Upper lobe of right lung (tissue), 1 donor: ENCODE results near the gene FBLN5. TPM values are rescaled to one million over a fixed set of nuclear protein-coding genes. Genes with fewer than 3 reads are reported as not detected.
"Not testable (repeated sequence)": the region's sequence is repeated elsewhere in the genome, so short reads cannot be mapped to it uniquely, and the experiment has no call there.

Source experiments
- ATAC-seq: fragments of 200-7000 bp; cut with Tn5 transposase; one replicate; pipeline ENCODE4 v1.9.1; 2020; ENCODE audit warnings: mild to moderate bottlenecking, moderate library complexity
- DNase-seq: peaks from one replicate; pipeline ENCODE4 v3.0.0-alpha.2; 2020
- H3K27ac ChIP-seq: fragments of 200-600 bp; one replicate; pipeline ENCODE4 v1.8.0; 2022
- H3K27me3 ChIP-seq: fragments of 200-600 bp; one replicate; pipeline ENCODE4 v1.8.0; 2022; ENCODE audit warnings: mild to moderate bottlenecking
- H3K36me3 ChIP-seq: fragments of 200-600 bp; one replicate; pipeline ENCODE4 v1.8.0; 2022
- H3K4me1 ChIP-seq: fragments of 200-600 bp; one replicate; pipeline ENCODE4 v1.8.0; 2022
- H3K4me3 ChIP-seq: fragments of 200-600 bp; one replicate; pipeline ENCODE4 v1.8.0; 2022; ENCODE audit warnings: mild to moderate bottlenecking
- H3K9me3 ChIP-seq: fragments of 200-600 bp; one replicate; pipeline ENCODE4 v1.8.0; 2022
- intact Hi-C: fragments of 100-400 bp; cut with DNase I; formaldehyde crosslinking; loops from one replicate; pipeline ENCODE4 v1.11.0; 2022
- total RNA-seq: library from RNA; stranded (reverse); fragmentation: NEBNext Ultra II Directional; extraction: Animal tissue kit (Norgen Biotek cat#: 25700); gene quantifications from one replicate; pipeline ENCODE4 v1.2.1, GENCODE V29; 2021
- TF ChIP-seq, protein P1 (sequence below): fragments of 200-600 bp; IDR thresholded peaks from one replicate; pipeline ENCODE4 v1.8.0; 2022; ENCODE audit warnings: antibody characterized with exemption
- donor health status: DM: no; HTN: yes; CAD: no; lungs with severe emphysema.

FBLN5 gene
- total RNA-seq, 1 donor from 2014 or later, result 245 TPM

DNA sequence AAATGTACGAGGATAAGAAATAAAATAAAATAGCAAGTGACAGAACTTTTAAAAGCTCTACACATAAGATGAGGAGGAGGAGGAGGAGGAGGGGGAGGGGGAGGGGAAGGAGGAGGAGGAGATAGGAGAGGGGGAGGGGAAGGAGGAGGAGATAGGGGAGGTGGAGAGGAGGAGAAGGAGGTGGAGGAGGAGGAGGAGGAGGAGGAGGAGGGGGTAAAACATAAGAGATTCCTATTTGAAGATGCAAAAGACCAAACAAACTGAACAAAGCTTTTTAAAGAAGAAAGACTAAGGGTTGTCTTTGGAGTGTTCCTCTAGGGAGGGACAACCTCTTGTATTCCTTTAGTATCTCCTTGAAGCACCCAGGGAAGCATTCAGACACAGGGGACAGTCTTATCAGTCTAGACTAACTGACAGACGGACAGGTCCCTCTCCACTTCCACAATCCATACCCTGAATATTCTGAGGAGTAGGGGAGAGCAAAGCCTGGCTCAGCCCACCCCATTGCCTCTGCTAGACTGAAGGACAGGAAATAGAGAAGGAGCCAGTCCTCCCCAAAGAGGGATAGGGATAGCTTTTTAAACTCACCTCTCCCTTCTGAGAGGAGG, 93.1 kb downstream of the FBLN5 start:
- intact Hi-C loops, result no loop called here
- Histone ChIP-seq H3K4me3 (no peak overlapping the region), H3K36me3 (no peaks in the 10 kb centered on the region), H3K9me3 (no peaks in the 10 kb centered on the region), H3K27me3 (no peaks in the 10 kb centered on the region), H3K4me1 (peaks cover 10% of the 10 kb centered on the region), H3K27ac (no peak overlapping the region)
- TF ChIP-seq, protein P1, sequence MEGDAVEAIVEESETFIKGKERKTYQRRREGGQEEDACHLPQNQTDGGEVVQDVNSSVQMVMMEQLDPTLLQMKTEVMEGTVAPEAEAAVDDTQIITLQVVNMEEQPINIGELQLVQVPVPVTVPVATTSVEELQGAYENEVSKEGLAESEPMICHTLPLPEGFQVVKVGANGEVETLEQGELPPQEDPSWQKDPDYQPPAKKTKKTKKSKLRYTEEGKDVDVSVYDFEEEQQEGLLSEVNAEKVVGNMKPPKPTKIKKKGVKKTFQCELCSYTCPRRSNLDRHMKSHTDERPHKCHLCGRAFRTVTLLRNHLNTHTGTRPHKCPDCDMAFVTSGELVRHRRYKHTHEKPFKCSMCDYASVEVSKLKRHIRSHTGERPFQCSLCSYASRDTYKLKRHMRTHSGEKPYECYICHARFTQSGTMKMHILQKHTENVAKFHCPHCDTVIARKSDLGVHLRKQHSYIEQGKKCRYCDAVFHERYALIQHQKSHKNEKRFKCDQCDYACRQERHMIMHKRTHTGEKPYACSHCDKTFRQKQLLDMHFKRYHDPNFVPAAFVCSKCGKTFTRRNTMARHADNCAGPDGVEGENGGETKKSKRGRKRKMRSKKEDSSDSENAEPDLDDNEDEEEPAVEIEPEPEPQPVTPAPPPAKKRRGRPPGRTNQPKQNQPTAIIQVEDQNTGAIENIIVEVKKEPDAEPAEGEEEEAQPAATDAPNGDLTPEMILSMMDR, result no peak
- ATAC-seq (no peak), DNase-seq (no peak)

DNA sequence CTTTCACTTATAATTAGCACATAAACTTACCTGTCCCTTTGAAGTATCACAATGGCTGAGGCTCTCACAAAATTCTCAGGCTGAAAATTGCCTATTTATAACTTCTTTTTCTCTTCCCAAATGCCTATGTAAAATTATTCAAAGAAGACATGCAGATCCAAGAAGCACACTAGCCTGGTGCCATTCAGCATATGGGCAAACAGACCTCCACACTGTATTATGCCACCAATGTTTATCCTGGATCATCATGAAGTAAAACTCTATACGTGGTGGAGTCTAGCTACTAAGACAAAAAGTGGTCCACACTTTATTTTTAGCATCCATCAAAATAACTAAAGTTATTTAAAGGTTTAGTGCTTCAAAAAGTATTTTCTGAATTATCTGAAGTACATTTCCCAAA, 95.9 kb downstream of the FBLN5 start:
- H3K27me3 ChIP-seq, result no peaks in the 10 kb centered on the region
- H3K36me3 ChIP-seq, result no peaks in the 10 kb centered on the region
- H3K27ac ChIP-seq, result no peak overlapping the region
- H3K9me3 ChIP-seq, result no peaks in the 10 kb centered on the region
- DNase-seq (no peak), ATAC-seq (no peak)
- intact Hi-C loops, result no loop called here
- H3K4me3 ChIP-seq, result no peak overlapping the region
- H3K4me1 ChIP-seq, result peaks cover 3% of the 10 kb centered on the region
- TF ChIP-seq, protein P1, result no peak

DNA sequence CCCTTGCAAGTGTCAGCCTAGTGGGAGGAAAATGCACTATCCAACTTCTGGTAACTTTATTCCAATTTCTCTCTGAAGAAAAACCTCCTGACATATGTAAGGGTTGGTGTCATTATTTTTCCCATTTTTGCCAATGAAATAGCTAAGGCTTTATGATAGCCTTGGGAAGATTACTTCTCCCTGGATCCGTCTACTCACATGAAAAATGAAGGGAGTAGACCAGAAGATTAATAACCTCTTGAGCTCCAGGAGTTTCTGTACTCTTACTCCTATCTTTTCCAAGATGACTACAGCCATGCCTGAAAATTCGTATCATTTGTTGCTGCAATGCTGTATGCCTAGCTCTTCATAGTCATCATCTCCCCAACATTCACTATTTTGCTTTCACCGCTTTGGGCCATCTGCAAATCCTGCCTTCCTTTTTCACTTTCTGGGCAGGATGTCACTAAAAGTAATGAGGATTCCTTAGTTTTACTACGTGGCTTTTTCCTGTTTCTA, 98.9 kb downstream of the FBLN5 start:
- no peak for ATAC-seq
- TF ChIP-seq, protein P1, result no peak

DNA sequence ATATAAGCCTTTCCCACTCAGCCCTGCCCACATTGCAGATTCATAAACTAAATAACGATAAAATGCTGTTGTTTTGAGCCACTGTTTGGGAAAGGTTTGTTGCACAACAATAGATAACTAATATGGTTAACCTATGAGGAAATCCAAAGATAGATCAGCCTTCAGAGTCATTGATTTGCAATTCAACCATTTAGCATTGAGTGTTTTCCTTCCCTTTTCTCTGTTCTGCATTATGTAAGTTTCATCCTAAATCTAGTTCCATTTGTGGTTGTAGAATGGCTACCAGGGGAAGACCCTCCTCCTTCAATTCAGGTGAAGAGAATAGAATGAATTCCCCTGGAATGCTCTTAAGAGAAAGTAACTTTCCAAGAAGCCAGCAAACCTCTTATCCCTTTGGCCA, 99.8 kb downstream of the FBLN5 start:
- DNase-seq, result no peak
- ATAC-seq, result no peak
- Histone ChIP-seq H3K36me3 (no peaks in the 10 kb centered on the region), H3K9me3 (no peaks in the 10 kb centered on the region), H3K27me3 (no peaks in the 10 kb centered on the region), H3K4me3 (no peak overlapping the region), H3K27ac (no peak overlapping the region), H3K4me1 (no peaks in the 10 kb centered on the region)
- intact Hi-C loops, result no loop called here
- TF ChIP-seq, protein P1, result no peak

More for the DNA sequence above, 98.9 kb downstream of the FBLN5 start:
- intact Hi-C loops, result no loop called here
- no peaks in the 10 kb centered on the region for H3K36me3 ChIP-seq
- H3K4me1 ChIP-seq, result no peaks in the 10 kb centered on the region
- DNase-seq, result no peak
- H3K27ac ChIP-seq, result no peak overlapping the region
- H3K27me3 ChIP-seq, result no peaks in the 10 kb centered on the region
- H3K4me3 ChIP-seq, result no peak overlapping the region
- H3K9me3 ChIP-seq, result no peaks in the 10 kb centered on the region

DNA sequence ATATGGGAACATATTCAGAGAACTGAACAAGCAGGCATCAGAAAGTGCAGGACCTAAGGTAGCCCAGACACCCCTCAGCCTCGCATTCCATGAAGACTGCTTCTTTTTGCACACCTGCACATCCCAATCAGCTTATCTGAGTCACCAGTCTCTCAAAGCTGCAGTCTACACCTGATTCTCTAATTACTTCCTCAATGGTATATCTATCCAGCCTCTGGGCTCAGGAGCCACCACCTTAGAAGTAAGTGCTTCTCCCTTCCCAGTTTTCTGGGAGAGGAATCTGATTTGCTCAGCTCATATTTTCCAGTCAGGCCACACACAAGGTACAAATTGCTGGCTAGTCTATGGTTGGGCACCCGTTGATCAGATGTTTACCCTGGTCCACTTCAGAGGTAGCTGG, 101.8 kb downstream of the FBLN5 start:
- H3K36me3 ChIP-seq, result no peaks in the 10 kb centered on the region
- ATAC-seq (no peak), DNase-seq (no peak)
- H3K27ac ChIP-seq, result no peak overlapping the region
- no peaks in the 10 kb centered on the region for H3K9me3 ChIP-seq
- intact Hi-C loops, result no loop called here
- H3K4me1 ChIP-seq, result no peaks in the 10 kb centered on the region
- TF ChIP-seq, protein P1, result no peak
- H3K27me3 ChIP-seq, result no peaks in the 10 kb centered on the region
- no peak overlapping the region for H3K4me3 ChIP-seq

DNA sequence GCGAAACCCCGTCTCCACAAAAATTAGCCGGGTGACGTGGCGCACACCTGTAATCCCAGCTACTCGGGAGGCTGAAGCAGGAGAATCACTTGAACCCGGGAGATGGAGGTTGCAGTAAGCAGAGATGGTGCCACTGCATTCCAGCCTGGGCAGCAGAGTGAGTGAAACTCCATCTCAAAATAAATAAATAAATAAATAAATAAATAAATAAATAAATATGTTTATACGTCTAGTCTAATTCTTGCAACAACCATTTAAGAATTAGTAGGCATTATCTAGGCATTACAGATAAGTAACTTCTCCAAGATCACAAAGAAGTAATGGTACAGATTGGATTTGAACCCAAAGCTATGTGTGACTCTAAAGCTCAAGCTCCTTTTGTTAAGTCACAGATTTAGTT, 102.4 kb downstream of the FBLN5 start:
- H3K36me3 ChIP-seq, H3K4me1 ChIP-seq, H3K9me3 ChIP-seq, ATAC-seq, H3K27ac ChIP-seq, H3K27me3 ChIP-seq, H3K4me3 ChIP-seq, DNase-seq, intact Hi-C loops: not testable (repeated sequence)
